Frontal cortex (tissue), 4 donors: ENCODE data around the gene CCDC154. TPM values are rescaled to one million over a fixed set of nuclear protein-coding genes. Genes with fewer than 3 reads are reported as not detected.
A peak's percentile ranks its signal among the peaks of the same experiment; 100 is the strongest.
"Not testable (repeated sequence)": the region's sequence is repeated elsewhere in the genome, so short reads cannot be mapped to it uniquely, and the experiment has no call there.

ENCODE experiments used
- DNase-seq, 2 donors: peaks; one replicate each; pipeline ENCODE4 v3.0.0; 2012; ENCODE audit warnings: low spot score in 2 of 2
- FAIRE-seq: peaks from 2 replicates; lab custom pipeline; 2012; peaks lifted over from hg19 to GRCh38; lab: Jason Lieb, UNC
- total RNA-seq: library from RNA; depleted of rRNA; stranded (reverse); fragments of >200 nt; gene quantifications from one replicate; pipeline ENCODE4 v1.2.3, GENCODE V29; 2014
- donor health status: control.
- donor health status: control.
- donor health status: control.

The CCDC154 gene
- total RNA-seq, 1 donor from 2014 or later: 0.41 TPM

- DNase-seq (peak; percentile 99 to 100), FAIRE-seq (no peak)
These were observed 30.6 kb upstream of the CCDC154 start, which contains the start of gene CLCN7 for GRCh38 chr16:1474796-1475551. Gene CLCN7 (minus strand): TSS chr16:1475028. CDS start chr16:1474974, 54 bp downstream.

- FAIRE-seq (no peak), DNase-seq (no peak)
These were observed 29.9 kb upstream of the CCDC154 start for GRCh38 chr16:1474082-1474795.

- no peak for FAIRE-seq
- DNase-seq: no peak
These were observed 28.6 kb upstream of the CCDC154 start for GRCh38 chr16:1472974-1473373.

GRCh38 chr16:1471569-1472194 is 27.3 kb upstream of the CCDC154 start:
- no peak for DNase-seq
- FAIRE-seq: no peak

GRCh38 chr16:1470481-1471251 is 26.3 kb upstream of the CCDC154 start:
- DNase-seq (no peak), FAIRE-seq (no peak)

GRCh38 chr16:1469693-1470201 is 25.4 kb upstream of the CCDC154 start:
- no peak for DNase-seq
- no peak for FAIRE-seq

GRCh38 chr16:1469141-1469540 is 24.8 kb upstream of the CCDC154 start:
- not testable (repeated sequence) for FAIRE-seq, DNase-seq

GRCh38 chr16:1468426-1468810 is 24.1 kb upstream of the CCDC154 start:
- FAIRE-seq (no peak), DNase-seq (no peak)

- FAIRE-seq (no peak), DNase-seq (no peak)
These were observed 22.7 kb upstream of the CCDC154 start for GRCh38 chr16:1466968-1467521.

GRCh38 chr16:1466054-1466453 is 21.7 kb upstream of the CCDC154 start:
- FAIRE-seq (no peak), DNase-seq (no peak)

GRCh38 chr16:1465567-1465915 is 21.2 kb upstream of the CCDC154 start:
- DNase-seq: no peak
- no peak for FAIRE-seq

- no peak for DNase-seq
- FAIRE-seq: no peak
These were observed 20.7 kb upstream of the CCDC154 start for GRCh38 chr16:1464894-1465566.

GRCh38 chr16:1464196-1464893 is 20.0 kb upstream of the CCDC154 start:
- DNase-seq (no peak), FAIRE-seq (no peak)

GRCh38 chr16:1461146-1461545 is 16.8 kb upstream of the CCDC154 start:
- no peak for DNase-seq
- no peak for FAIRE-seq

- no peak for FAIRE-seq
- DNase-seq: no peak
These were observed 16.3 kb upstream of the CCDC154 start for GRCh38 chr16:1460602-1461138.

GRCh38 chr16:1459967-1460366 is 15.6 kb upstream of the CCDC154 start:
- no peak for FAIRE-seq
- no peak for DNase-seq

- no peak for DNase-seq
- FAIRE-seq: no peak
These were observed 14.6 kb upstream of the CCDC154 start for GRCh38 chr16:1458977-1459341.

GRCh38 chr16:1458336-1458976 is 14.1 kb upstream of the CCDC154 start:
- FAIRE-seq (no peak), DNase-seq (no peak)
